Stimulated activated CD8-positive, alpha-beta memory T cell treated with anti-CD3 and anti-CD28 coated beads, Interleukin-15, amount 100 ng/mL, for 48 hours (primary cell): Measurements from ENCODE around the gene HSP90AB1.

ENCODE experiments used
- DNase-seq, 2 donors: peaks; one replicate each; pipeline ENCODE4 v3.0.0-alpha.2; 2020; ENCODE audit warnings: low read depth in 2 of 2

HSP90AB1 gene

DNA sequence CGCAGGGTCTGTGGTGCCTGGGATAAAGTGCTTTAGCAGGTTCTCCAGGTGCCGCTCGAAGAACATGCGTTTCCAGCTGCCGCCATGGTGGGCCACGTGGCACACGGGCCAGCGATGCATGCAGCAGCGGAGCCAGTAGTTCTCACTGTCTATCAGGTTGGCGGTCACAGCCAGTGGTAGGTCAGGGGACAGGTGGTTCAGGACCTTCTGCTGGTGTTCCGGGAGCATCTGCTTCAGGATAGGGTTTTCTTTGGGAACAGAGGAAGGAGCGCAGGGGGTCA is 39.3 kb downstream of the HSP90AB1 start:
- DNase-seq = no peak

GRCh38 chr6:44286747-44287146 is 39.8 kb downstream of the HSP90AB1 start:
- no peak for DNase-seq

- no peak for DNase-seq
Observed at GRCh38 chr6:44289726-44290260, 42.9 kb downstream of the HSP90AB1 start.

- DNase-seq = no peak
Observed at GRCh38 chr6:44291841-44292240, 44.9 kb downstream of the HSP90AB1 start.

DNA sequence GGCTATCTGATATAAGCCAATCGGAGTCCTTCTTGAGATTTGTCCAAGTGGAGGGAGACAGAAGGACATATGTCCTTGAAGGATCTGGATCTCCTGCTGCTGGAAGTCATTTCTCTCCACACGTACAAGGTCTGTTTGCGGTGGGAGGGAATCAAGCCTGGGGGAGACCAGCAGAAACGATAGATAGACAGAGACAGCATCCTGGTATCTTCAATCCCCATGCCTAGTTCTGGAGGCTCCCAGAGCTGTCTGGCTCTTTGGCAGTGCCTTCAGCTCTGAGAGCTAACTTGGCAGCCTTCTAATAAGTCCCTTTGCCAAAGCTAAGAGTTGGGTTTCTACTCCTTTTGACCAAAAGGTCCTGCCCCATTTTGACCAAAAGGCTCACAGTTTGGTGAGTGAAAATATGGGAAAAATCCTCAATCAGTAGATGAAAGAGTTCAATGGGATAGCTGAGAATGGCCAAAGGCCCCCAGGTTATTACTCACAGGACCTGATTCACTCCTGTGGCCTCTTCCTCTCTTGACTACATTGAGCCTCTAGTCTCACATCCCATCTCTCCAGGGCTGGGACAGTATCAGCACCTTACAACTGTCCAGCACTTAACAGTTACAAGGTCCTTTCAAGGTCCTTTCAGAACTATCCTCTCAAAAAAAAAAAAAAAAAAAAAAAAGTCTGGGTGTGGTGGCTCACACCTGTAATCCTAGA is 45.9 kb downstream of the HSP90AB1 start:
- DNase-seq = no peak

GRCh38 chr6:44294832-44295791 is 48.2 kb downstream of the HSP90AB1 start:
- no peak for DNase-seq

DNA sequence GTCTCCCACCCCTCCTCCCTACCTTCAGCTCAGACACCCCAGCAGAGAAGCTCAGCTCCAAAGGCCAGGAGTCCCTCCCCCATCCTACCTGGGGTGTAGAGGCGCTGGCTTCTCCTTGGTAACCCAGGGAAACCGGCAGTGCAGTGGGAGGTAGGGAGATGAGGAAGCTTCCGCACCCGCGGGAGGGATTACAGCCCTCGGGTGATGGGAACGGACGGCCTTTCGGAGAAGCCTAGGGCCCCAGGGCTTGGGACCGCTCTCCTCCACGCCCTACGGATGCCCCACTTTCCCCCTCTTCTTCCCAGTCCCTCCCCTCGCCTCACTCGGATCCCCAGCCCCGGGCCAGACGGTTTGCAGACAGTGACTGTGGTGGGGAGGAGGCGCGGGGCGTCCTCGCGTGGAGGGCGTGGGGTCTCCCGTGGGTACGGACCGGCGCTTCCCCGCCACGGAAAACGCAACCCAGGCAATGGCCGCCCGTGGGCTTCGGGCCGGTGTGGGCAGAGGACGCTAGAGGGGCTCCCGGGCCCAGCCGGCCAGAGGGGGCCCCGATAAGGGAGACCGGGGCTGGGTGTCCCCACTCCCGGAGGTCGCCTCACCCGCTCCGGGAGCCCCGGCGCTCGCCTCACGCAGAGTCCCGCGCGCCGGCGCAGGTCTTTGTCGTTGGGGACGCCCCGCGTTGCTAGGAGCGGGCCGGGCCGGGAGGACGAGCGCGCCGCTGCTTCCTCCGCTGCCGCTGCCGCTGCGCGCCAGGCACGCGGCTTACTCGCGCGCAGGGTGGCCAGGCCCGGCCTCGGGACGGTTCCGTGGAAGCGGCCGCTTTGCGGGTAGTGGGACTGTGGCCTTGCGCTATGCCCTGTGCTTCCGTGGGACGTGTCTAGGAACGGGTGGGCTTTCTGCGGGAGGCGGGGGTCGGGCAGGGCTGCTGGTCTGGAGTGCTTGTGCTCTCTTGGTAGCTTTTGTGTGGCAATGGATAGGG is 50.5 kb downstream of the HSP90AB1 start:
- peak; percentile 21 to 23 for DNase-seq

- no peak for DNase-seq
Observed at GRCh38 chr6:44298055-44298803, 51.3 kb downstream of the HSP90AB1 start.

- DNase-seq = no peak
Observed at GRCh38 chr6:44298864-44299263, 52.0 kb downstream of the HSP90AB1 start.

GRCh38 chr6:44300292-44300823 is 53.5 kb downstream of the HSP90AB1 start:
- DNase-seq = no peak

GRCh38 chr6:44301106-44301505 is 54.2 kb downstream of the HSP90AB1 start:
- DNase-seq = no peak

DNA sequence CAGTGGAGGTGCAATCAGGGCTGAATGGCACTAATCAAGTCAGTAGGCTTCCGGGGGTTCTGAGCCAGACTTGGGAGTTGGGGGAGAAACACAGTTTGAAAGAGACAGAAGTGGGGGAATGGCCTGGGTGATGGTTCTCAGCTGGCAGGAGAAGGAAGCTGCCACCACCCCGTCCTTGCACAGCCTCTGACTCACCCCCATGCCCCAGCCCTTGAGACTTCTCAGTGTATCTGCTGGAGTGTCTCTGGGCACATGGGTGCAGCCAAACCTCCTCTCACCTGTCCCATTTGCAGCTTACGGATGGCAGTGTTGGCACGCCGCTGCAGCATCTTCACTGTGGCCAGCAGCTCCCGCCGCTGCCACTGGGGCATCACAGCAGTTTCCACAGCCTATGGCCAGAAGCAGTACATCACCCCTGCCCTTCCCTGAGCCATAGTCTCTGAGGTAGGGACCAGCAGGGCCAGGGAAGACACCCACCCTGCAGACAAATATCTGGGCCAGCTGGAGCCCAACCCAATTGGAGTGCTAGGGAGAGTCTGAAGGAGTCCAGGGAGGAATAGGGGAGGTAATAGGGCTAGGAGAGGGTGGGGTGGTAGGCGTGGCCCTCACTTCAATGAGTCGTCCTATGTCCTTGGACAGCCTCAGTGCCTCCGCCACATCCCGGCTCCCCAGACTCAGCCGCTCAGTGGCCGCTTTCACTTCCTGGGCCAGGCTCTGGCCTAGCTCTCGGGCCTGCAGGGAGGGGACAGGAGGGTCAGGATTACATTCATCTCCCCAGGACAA is 55.1 kb downstream of the HSP90AB1 start:
- no peak for DNase-seq

GRCh38 chr6:44302856-44303255 is 56.0 kb downstream of the HSP90AB1 start:
- DNase-seq = no peak
